NCI-H345 treated with DMSO at 0.1 percent for 48 hours (cell line): ENCODE data around the gene PRR23E.
A peak's percentile ranks its signal among the peaks of the same experiment; 100 is the strongest.

Experiments used
- DNase-seq: peaks from one replicate; lab custom pipeline; 2025; ENCODE audit not compliant: unreplicated experiment; lab: John Stamatoyannopoulos, UW

The PRR23E gene

DNA sequence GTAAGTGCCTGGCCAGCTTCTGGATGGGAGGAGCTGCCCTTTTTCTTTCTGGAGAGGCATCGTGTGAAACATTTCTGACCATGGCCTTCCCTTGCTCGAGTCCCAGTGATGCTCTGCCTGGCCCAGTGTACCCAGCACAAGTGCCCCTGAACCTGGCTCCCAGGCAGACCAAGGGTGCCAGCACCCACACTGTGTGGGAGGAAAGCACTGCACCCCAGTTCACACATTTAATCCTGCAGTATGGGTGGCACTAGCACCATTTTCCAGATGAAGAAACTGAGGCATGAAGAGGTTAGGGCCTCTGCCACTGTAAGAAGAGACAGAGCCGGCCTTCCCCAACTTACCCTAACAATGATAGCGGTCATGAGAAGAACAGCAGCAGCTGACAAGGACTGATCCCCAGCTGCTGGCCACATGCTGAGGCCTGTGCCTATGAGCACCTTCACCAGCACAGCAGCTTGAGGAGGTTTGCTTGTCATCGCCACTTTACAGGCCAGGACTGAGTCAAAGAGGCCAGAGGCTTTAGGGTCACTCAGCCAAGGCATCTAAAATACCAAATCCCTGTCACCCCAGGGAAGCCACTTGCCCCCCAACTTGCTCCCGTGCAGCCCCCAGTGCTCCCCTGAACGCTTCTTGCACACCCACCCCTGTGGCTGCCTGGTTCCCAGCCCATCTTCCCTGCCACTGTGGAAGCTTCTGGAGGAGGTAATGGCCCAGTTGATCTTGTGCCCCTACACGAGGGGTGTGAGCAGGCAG, 15.0 kb downstream of the PRR23E start:
- DNase-seq, result no peak

DNA sequence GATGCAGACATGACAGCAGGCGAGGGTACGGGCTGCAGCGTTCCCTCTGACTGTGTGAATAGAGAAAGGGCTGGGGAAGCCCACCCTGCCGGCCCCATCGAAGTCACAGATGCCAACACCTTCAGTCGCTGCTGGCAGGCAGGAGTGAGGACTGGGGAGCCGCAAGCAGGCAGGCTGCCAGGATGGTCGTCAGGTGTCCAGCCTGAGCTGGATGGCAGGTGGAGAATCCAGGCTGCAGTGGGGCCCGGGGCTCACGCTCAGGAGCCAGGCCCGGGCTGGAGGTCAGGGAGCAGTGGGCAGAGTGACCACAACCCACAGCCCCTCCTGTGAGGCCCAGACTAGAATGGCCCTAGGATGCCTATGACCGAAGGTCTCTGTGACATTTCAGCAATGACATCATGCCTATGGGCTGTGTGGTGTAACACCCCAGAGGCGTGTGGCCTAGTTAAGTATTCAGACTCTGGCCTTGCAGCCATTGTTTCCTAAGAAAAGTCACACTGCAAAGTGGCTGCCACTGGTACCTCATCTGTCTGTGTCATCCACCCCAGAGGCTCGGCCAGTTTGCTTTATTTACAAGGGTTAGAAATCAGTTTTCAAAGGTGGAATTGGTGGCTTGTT, 15.7 kb downstream of the PRR23E start:
- no peak for DNase-seq

DNA sequence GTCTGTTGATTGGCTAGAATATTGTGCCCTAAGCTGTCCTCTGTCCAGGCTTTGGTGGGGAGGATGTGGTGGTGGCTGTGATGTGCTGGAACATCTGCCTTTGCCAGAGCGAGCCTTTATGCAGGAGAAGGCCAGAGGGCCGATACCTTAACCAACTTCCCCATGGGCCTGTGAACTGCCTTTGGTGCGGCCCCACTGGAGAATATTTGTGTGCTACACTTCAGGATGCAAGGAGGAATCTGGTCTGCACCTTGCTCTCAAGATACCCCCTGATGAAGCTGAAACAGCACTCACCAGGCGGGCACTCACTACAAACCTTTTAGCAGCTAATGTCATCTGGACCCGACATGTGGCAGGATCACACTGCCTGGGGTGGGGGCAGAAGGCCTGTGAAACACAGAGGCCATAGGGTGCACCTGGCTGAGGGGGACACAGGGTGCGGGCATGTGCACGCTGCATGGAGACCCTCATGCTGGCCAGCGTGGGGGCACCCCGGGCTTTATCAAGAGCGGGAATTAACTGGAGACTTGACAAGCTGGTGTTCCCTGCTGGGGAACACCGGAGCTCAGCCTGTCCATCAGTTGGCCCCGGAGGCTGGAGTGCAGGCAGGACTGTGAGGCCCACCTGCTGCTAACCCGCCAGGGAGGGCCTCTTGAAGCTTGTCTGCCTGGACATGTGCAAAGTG, 16.4 kb downstream of the PRR23E start:
- peak; percentile 51 for DNase-seq

DNA sequence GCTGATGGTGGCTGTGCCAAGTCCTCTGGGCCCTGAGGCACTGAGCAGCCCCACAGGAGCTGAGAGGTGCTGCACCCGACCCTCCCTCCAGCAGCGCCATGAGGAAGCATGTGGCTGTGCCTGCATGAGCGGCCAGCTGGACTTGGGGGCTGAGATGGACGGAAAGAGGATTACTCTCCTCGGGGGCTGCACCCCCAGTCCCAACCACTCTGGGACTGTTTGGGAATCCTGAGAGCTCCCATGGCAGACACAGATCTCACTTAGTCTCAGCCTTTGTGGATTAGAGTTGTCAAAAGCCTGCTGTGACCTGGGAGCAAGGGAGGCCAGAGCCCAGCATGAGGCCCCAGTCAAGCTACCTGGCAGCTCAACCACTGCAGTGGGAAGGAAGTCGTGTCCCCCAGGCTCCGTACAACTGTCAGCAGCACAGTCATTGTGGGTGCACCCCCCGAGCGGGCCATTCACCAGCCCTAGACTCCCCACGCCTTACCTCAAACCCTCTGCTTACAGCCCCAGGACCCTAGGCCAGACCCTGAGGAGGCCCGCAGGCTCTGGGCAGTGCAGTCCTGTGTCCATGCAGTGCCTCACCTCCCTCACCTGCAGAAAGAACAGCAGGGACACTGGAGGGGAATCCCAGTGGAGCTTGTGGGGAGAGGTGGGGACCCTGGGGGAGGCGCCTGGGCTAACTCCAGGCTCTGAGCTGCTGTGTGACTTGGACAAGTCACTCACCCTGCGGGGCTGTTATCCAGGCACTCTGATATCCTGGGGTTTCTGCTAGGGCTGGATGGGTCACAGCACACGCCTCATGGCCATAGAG, 17.1 kb downstream of the PRR23E start:
- DNase-seq, result no peak

DNA sequence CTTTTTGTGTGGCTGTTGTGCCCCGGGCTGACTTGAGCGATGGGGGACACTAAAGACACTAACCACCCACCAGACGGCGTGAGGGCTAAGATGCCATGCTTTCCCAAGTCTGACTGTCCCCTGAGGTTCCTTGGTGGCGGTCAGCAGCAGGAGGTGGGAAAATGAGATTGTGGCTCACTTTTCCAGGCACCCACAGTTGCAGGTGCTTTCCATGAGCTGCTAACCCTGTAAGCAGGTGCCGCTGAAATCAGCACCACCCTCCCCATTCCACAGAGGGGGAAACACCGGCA, 17.7 kb downstream of the PRR23E start:
- DNase-seq, result no peak

DNA sequence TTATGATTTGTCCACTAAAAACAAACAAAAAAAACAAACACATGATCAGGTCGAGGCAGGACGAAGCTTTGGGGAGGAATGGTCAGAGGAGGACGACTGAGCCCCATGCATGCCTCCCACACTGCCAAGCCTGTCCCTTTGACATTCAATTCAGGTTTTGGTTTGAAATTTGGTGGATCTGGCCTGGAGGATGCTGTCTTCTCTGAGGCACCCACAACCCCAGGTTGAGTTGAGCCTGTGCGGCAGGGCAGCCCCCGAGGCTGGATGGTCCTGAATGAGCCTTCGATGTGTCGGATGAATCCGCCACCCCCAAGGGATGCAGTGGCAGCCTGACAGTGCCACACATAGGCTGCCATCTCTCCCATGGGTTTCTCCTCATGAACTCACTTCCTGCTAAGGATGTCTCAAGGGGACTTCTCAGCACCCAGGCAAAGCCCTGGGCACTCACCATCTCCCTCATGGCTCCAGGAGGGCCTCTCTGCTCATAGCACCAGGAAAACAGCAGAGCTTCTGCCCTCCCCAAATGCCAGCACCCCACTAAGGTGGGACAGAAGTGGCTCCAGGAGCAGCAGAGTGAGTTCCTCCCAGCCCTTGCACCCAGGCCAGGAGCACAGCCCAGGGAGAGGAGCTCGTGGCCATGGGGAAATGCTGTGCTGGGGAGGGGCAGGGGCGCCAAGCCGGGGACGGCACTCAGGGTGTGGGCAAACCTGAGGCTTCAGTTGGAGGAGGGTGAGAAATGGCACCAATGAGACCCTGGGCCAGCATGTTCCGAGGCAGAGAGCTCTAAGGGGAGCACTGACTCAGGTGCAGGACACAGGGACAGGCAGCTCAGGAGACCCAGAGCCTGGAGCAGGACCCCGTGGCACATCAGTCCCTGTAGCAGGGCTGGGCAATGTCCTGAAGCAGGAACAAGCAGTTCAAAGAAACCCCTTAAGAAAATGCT, 18.5 kb downstream of the PRR23E start:
- DNase-seq, result no peak

DNA sequence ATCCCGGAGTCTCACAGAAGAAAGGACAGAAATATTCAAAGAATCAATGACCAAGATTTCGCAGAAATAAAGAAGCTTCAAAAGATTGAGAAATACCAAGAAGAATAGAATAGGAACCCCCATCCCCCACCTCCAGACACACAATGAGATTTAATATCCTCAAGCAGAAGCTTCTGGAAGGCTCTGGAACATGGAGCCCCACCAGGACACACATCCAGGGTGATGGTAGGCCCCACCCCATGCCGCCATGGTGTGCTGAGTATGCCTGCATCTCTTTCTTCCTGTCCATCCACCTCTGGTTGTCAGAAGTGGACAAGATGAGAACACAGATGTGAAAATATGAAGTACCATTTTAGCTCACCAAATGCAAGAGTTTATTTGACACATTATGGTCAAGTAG, 19.3 kb downstream of the PRR23E start:
- DNase-seq, result no peak

DNA sequence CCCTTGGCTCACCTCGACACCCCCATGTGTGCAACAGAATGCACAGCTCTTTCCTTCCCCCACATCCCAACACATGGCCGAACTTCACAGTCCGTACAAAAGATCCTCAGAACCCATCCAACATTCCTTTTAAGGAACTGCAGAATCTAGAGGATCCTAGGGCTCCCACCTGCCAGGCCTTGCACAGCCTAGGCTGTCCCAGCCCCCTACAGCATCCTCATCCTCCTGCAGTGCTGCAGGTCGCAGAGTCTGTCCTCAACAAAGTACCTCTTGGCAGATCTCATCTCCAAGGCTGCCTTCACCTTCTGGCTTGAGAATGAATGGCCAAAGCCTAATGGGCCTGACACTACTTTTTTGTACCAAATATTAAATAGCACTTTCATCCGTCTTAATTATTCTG, 19.8 kb downstream of the PRR23E start:
- no peak for DNase-seq

DNA sequence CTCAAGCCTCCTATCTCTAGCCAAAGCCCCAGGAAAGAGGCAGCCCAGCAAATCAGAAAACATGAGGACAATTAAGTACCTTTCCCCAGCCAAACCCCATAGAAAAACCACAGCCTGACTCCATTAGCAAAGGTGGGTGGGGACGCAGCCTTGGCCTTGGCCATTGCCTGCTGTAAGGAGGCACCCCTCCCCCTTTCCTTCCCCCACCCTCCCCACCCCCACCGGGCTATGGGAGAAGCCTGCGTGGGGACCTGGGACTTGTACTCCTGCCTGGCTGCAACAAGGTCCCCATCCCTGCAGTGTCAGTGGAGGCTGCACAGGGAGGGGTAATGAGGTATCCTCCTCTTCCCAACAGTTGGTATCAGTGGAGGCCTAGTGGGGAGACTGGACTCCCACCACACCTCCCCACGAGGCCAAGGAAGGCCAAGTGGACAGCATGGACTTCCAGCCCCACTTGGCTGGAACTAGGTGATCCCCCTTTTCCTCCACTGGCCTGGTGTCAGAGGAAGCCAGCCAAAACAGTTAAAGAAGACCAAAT, 20.5 kb downstream of the PRR23E start:
- no peak for DNase-seq

DNA sequence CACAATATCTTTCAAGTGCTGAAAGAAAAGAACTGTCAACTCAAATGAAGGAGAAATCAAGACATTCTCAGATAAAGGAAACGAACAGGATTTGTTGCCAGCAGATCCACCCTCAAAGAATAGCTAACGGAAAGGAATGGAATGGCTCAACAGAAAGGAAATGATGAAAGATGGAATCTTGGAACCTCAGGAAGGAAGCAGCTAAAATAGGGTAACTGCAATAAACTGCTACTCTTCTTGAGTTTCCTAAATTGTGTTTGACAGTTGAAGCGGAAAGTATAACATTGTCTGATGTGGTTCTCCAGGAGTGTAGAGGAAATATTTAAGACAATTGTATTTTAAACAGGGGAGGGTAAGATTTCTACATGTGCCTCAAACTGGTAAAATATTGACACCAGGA, 22.0 kb downstream of the PRR23E start:
- DNase-seq, result no peak

DNA sequence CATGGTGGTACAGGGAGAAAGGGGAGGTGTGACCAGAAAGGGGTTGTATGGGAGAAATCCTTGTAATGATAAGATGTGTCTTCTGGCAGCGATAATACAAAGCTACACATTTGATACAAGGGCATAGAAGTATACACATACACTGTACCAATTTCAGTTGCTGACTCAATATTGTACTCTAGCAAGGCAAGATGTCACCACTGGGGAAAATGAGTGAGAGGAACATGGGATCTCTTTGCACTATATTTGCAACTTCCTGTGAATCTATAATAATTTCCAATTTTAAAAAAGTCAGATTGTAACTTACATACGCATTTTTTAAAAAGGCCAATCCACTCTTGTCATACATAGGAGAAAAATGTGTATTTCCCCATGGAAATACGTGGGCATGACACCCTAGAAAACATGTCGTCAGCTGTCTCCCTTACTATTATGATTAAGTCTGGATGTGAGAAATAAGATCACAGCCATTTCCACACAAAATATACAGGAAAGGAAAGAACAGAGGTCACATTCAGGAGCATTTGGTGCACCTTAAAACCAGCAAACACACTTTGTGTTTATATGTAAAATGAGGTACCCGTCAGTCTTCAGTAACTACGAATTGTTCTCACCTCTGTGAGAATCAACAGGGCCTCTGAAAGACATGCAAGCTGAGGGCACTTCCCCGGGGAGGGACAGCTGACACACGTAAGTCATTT, 22.9 kb downstream of the PRR23E start:
- no peak for DNase-seq

DNA sequence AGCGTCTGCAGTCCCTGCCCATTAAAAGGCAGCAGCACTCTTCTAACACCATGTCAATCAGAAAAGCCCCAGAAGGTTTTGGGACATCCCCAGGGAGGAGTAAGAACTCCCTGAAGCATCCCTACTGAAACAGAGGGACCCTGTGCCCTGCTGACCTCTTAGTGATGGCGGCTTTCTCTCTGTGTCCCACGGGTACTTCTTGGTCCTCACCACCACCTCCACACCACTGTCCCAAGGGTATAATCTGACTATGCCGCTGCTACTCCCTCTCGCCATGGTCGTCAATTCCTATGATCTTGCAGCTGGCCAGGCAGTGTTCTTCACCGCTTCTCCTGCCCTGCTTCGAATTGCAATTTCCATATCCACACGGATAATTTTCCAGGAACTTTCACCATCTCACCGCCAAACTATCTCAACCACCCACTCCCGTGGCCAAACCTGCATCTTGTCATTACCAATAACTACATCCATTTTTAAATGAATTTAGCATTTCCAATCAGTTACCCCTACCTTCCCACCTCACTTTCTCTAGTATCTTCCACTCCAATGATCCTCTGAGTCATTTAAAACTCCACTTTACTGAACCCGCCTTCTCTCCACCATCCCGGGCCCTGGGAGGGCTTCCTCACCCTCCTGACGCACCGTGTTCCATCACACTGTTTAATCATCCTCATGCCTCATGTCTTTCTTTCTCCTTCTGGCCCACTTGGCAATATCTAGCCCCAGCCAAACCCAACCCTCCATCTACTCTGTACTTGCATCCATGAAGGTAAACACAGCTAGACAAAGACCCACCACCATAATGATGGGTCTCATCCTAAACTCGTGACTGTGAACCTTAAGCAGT, 23.7 kb downstream of the PRR23E start:
- no peak for DNase-seq

DNA sequence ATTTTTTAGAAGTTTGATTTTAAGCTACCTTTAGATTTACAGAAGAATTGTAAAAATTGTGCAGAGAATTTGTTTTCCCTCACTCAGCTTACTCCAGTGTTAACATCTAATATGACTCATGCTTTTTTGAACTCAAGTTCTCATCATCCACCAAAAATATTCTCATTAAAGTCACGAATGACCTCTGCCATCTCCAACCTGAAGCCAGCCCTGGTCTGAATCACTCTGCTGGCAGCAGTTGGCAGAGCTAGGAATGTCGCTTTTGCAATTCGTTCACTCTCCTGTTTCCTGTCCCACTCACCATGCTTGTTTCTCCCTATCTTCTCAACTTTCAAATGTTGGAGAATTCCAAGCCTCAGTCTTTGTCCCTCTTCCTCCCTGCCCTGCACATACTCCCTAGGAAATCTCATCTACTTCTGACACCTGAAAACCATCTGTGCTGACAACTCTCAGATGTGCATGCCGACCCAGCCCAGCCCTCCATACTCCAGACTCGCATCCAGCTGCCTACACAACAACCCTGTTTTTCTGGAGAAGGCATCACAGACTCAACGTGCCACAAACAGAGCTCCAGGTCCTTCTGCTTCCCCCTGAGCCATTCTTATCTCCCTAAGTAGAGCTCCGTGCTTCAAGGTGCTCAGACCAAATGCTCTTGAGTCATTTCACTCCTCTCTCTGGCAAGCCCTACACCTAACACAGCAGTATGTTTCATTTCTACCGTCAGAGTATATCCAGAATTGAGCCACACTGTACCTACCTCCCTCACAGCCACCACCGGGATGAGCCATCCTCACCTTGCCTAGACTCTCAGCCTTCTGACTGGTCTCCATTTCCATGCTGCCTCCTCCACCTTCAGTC, 24.9 kb downstream of the PRR23E start:
- DNase-seq, result no peak

DNA sequence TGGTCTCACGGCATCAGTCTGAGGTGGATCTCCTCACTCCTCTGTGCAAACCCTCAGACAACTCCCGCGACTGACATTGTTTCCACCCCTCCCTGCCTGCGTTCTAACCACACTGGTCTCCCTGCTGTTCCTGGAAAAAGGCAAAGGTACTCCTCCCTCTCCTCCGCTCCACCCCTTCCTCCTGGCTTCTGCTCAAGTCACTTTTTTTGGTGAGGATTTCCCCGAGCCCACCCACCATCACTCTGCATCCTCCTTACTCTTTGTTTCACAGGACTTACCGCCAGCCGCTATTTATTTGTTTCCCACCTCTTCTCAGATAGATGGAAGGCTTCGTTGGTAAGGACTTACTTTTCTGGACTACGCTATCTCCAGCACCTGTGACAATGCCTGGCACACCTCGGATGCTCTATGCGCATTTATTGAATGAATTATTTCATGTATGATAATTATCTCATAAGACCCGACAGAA, 25.6 kb downstream of the PRR23E start:
- DNase-seq, result no peak

DNA sequence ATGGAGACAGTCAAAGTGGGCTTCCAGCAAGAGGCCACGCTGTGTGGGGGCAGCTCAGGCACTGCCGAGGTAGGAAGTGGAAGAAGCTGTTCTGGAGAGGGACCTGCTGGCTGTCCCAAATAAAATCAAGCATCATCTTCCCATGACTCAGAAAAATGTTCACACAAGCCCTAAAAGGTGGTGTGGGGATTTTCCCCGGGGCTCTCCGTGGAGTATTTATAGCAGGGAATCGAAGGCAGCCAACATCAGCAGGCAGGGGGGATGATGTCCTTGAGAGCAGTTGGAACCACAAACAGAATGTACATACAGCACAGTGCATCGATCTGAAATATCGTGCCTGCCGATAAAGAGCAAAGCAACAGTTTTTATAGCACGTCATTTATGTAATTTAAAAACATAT, 27.6 kb downstream of the PRR23E start:
- no peak for DNase-seq

DNA sequence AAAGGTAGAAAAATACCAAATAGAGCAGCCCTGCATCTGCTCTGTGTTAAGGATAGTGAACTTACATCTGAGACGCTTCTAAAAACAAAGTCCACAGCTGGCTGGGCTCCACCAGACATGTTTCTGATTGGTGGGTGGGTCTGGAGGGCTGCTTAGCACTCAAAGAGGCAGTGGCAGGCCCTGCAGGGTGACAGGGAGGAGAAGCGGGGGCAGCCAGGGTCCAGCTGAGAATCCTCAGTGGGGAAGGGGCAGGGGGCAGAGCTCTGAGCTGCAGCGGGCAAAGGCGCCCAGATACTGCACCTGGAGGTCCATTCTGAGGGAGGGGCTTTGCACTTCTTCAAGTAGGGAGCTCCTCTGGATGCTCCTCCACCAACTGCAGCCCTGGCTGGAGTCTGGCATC, 28.1 kb downstream of the PRR23E start:
- no peak for DNase-seq

DNA sequence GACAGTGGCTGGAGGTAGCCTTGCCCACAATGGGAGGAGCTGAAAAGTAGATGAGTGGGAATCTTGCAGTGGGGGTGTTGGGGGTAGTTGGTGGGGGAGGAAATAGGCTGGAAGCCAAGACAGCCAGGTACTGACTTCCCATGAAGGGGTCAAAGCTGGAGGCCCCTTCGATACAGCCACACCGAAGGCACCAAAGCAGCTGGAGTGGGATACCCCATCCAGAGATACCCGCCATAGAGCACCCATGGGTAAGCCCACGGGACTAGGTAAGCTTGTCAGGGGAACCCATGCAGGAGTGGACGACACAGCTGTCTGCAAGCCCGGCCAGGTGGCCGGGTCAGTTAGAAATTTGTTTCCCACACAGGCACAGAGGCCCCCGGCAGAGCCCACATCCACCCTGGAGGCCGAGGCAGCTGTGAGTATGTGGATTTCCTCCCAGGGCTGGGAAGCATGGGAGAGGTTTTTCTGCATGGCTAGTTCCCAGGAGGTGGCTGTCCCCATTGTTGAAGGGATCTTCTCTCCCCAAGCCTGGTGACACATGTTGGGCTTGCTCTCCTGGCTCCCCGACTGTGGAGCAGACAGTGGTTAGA, 28.6 kb downstream of the PRR23E start:
- no peak for DNase-seq
